HG02678 (cell line): Measurements from ENCODE around the gene SRSF10.
"Not testable (repeated sequence)": the region's sequence is repeated elsewhere in the genome, so short reads cannot be mapped to it uniquely, and the experiment has no call there.

Experiments used
- ATAC-seq: cut with Tn5 transposase; IDR thresholded peaks from one replicate; pipeline ENCODE4 v1.9.1; 2021; ENCODE audit warnings: mild to moderate bottlenecking, moderate library complexity; ENCODE audit not compliant: unreplicated experiment

SRSF10 gene

GRCh38 chr1:23959461-23960290 lies 20.5 kb downstream of the SRSF10 start, which contains the start of gene PNRC2:
Gene PNRC2 (plus strand): TSS chr1:23959828. CDS start chr1:23961458, 1,630 bp downstream.
- ATAC-seq = peak; percentile 83

- peak; percentile 58 for ATAC-seq
Observed at GRCh38 chr1:23958810-23959460, 21.2 kb downstream of the SRSF10 start.

- ATAC-seq = not testable (repeated sequence)
Observed at GRCh38 chr1:23958040-23958809, 21.9 kb downstream of the SRSF10 start.

GRCh38 chr1:23957096-23957495 lies 23.0 kb downstream of the SRSF10 start:
- ATAC-seq = no peak

- no peak for ATAC-seq
Observed at GRCh38 chr1:23953020-23953419, 27.1 kb downstream of the SRSF10 start.

- ATAC-seq = no peak
Observed at GRCh38 chr1:23947366-23947765, 32.8 kb downstream of the SRSF10 start.

GRCh38 chr1:23936481-23937176 lies 43.5 kb downstream of the SRSF10 start:
- no peak for ATAC-seq

GRCh38 chr1:23931491-23931880 lies 48.6 kb downstream of the SRSF10 start:
- ATAC-seq = no peak

GRCh38 chr1:23930861-23931490 lies 49.2 kb downstream of the SRSF10 start:
- ATAC-seq = no peak

- no peak for ATAC-seq
Observed at GRCh38 chr1:23930270-23930669, 49.9 kb downstream of the SRSF10 start.

- no peak for ATAC-seq
Observed at GRCh38 chr1:23928789-23929188, 51.3 kb downstream of the SRSF10 start.

- no peak for ATAC-seq
Observed at GRCh38 chr1:23927097-23927496, 53.0 kb downstream of the SRSF10 start.

GRCh38 chr1:23925279-23925678 lies 54.8 kb downstream of the SRSF10 start:
- no peak for ATAC-seq

GRCh38 chr1:23924601-23925000 lies 55.5 kb downstream of the SRSF10 start:
- no peak for ATAC-seq

GRCh38 chr1:23923592-23924499 lies 56.3 kb downstream of the SRSF10 start:
- ATAC-seq = no peak

- ATAC-seq = no peak
Observed at GRCh38 chr1:23922321-23922943, 57.7 kb downstream of the SRSF10 start.

- peak; percentile 78 for ATAC-seq
Observed at GRCh38 chr1:23916209-23917131, 63.7 kb downstream of the SRSF10 start.

- no peak for ATAC-seq
Observed at GRCh38 chr1:23915466-23915865, 64.7 kb downstream of the SRSF10 start.
